K562 (cell line): Measurements from ENCODE around the gene CCDC92. TPM values are rescaled to one million over a fixed set of nuclear protein-coding genes. Genes with fewer than 3 reads are reported as not detected.

ENCODE experiments used
- ATAC-seq: fragments of 200-7000 bp; cut with Tn5 transposase; 3 replicates; pipeline ENCODE4 v1.9.1; 2020; ENCODE audit warnings: moderate library complexity
- BruUV-seq: library from RNA; stranded (reverse); fragments of 400-500 nt; replicated peaks from 2 replicates; lab custom pipeline; 2021; lab: Mats Ljungman, UMichigan
- CTCF ChIA-PET: fragments of 300-600 bp; formaldehyde crosslinking; extraction: SDS; loops from one replicate; lab custom pipeline; 2021; ENCODE audit warnings: low intra/inter-chr PET ratio; lab: Yijun Ruan, JAX
- POLR2A ChIA-PET: fragments of 300-600, 350-650 bp; sonication (Branson Sonifier 250); formaldehyde crosslinking; extraction: SDS; loops from one replicate; lab custom pipeline; 2021; ENCODE audit warnings: antibody characterized with exemption, inconsistent platforms; lab: Yijun Ruan, JAX
- DNase-seq, 4 experiments: peaks; one replicate each; pipeline versions ENCODE4 v3.0.0 to v3.0.0-alpha.2; 2011 to 2018; ENCODE audit warnings: low spot score in 3 of 4, mixed read lengths in 3 of 4; ENCODE audit errors: extremely low read depth in 1 of 4
- FAIRE-seq: peaks from 2 replicates; lab custom pipeline; 2011; peaks lifted over from hg19 to GRCh38; lab: Jason Lieb, UNC
- H2AFZ ChIP-seq: 2 replicates; pipeline ENCODE4 v1.6.0; 2011; ENCODE audit warnings: low read depth, low read length, control low read depth, inconsistent platforms
- H3K27ac ChIP-seq: fragments of 200-600 bp; 3 replicates; pipeline ENCODE4 v1.8.0; 2011; ENCODE audit warnings: low read depth, mild to moderate bottlenecking, control low read depth, inconsistent platforms, low read length, moderate library complexity, mixed read lengths; ENCODE audit errors: extremely low read depth
- H3K27me3 ChIP-seq, 2 experiments: fragments of 300-600 bp in 1 of 2; 2 replicates in 1 of 2; 3 replicates in 1 of 2; pipeline versions ENCODE4 v1.6.0 to v1.8.0; 2011; ENCODE audit warnings: inconsistent platforms in 2 of 2, low read length in 2 of 2, mild to moderate bottlenecking in 1 of 2, mixed read lengths in 1 of 2, moderate library complexity in 1 of 2; ENCODE audit not compliant: control insufficient read depth in 2 of 2, insufficient read depth in 2 of 2
- H3K36me3 ChIP-seq: fragments of 300-600 bp; 3 replicates; pipeline ENCODE4 v1.8.0; 2011; ENCODE audit warnings: mild to moderate bottlenecking, low read length, inconsistent platforms; ENCODE audit not compliant: control insufficient read depth, insufficient read depth
- H3K4me1 ChIP-seq, 2 experiments: fragments of 200-600 bp in 1 of 2; replicated peaks in 1 of 2; 2 replicates in 1 of 2; 3 replicates in 1 of 2; pipeline versions ENCODE4 v1.5.1 to v1.8.0; 2011; ENCODE audit warnings: inconsistent platforms in 2 of 2, low read length in 2 of 2, mild to moderate bottlenecking in 1 of 2, mixed read lengths in 1 of 2, moderate library complexity in 1 of 2; ENCODE audit not compliant: control insufficient read depth in 2 of 2, insufficient read depth in 2 of 2
- H3K4me2 ChIP-seq: 2 replicates; pipeline ENCODE4 v1.6.1; 2011; ENCODE audit warnings: low read length, control low read depth, inconsistent platforms, mixed read lengths; ENCODE audit not compliant: insufficient read depth
- H3K4me3 ChIP-seq: fragments of 200-600 bp; sonication (generic), shearing (Covaris generic); 2 replicates; pipeline ENCODE4 v1.5.1; 2016; ENCODE audit warnings: control low read depth, inconsistent platforms
- H3K79me2 ChIP-seq: fragments of 200-600 bp; 3 replicates; pipeline ENCODE4 v1.8.0; 2011; ENCODE audit warnings: low read length, inconsistent platforms; ENCODE audit not compliant: control insufficient read depth, insufficient read depth
- H3K9ac ChIP-seq, 2 experiments: 2 replicates each; pipeline versions ENCODE4 v1.6.0 to v1.6.1; 2011; ENCODE audit warnings: low read depth in 2 of 2, low read length in 2 of 2, control low read depth in 1 of 2, inconsistent platforms in 1 of 2, mild to moderate bottlenecking in 1 of 2, mixed read lengths in 1 of 2; ENCODE audit not compliant: insufficient read depth in 1 of 2
- H3K9me1 ChIP-seq: one replicate; pipeline ENCODE4 v1.6.0; 2011; ENCODE audit warnings: inconsistent platforms, mild to moderate bottlenecking, low read length, moderate library complexity; ENCODE audit not compliant: control insufficient read depth, insufficient read depth
- H3K9me3 ChIP-seq: replicated peaks from 2 replicates; pipeline ENCODE4 v1.5.1; 2011; ENCODE audit warnings: low read depth, low read length, inconsistent platforms; ENCODE audit not compliant: control insufficient read depth, insufficient read depth
- H4K20me1 ChIP-seq: replicated peaks from 2 replicates; pipeline ENCODE4 v1.6.1; 2011; ENCODE audit warnings: low read length, inconsistent platforms, mixed read lengths; ENCODE audit not compliant: control insufficient read depth, insufficient read depth
- HDGF ChIP-seq: fragments of 450-650 bp; IDR thresholded peaks from 2 replicates; pipeline ENCODE4 v1.6.1; 2016
- NELFE ChIP-seq: IDR thresholded peaks from 2 replicates; pipeline ENCODE4 v1.6.1; 2011; ENCODE audit warnings: mild to moderate bottlenecking; ENCODE audit not compliant: insufficient read depth, insufficient read length
- NR3C1 ChIP-seq: sonication (generic); formaldehyde crosslinking; IDR thresholded peaks from 2 replicates; pipeline ENCODE4 v1.8.1; 2022; ENCODE audit warnings: missing genetic modification reagents
- PKNOX1 ChIP-seq: fragments of 450-650 bp; IDR thresholded peaks from 2 replicates; pipeline ENCODE4 v1.6.1; 2016
- ZNF318 ChIP-seq, 2 experiments: fragments of 450-650 bp; IDR thresholded peaks; 2 replicates each; pipeline ENCODE4 v1.6.1; 2016; ENCODE audit warnings: mild to moderate bottlenecking in 2 of 2, borderline replicate concordance in 1 of 2, low read depth in 1 of 2, moderate library complexity in 1 of 2
- ZNF707 ChIP-seq: fragments of 250-450 bp; sonication (Bioruptor Pico); conservative IDR thresholded peaks from 2 replicates; pipeline ENCODE4 v1.8.0; 2022; ENCODE audit warnings: inconsistent platforms, mild to moderate bottlenecking, moderate library complexity
- WGBS: fragments of 100-300 bp; shearing (Covaris generic); methylation state at CpG from one replicate; pipeline ENCODE4 v1.1.6; 2016; ENCODE audit warnings: low coverage, mixed read lengths; ENCODE audit not compliant: insufficient coverage; ENCODE audit errors: missing lambda C conversion rate; 5-methylcytosine and 5-hydroxymethylcytosine counted together
- in situ Hi-C: fragments of 300-500 bp; cut with MboI; formaldehyde crosslinking; loops from 4 replicates; pipeline ENCODE4 v1.15.0; 2018; ENCODE audit warnings: inconsistent platforms, mixed read lengths
- intact Hi-C: fragments of 100-400 bp; cut with micrococcal nuclease; formaldehyde crosslinking; loops from 2 replicates; pipeline ENCODE4 v1.14.2; 2022
- polyA plus RNA-seq, 8 experiments: library from polyadenylated mRNA; depleted of rRNA in 4 of 8; stranded (reverse) in 5 of 8; unstranded in 3 of 8; fragments of >200 nt; fragmentation: Nextera tagmentation in 2 of 8; fragmentation: Illumina TruSeq in 1 of 8; extraction: Ambion mirVana in 2 of 8; extraction: Trizol in 1 of 8; gene quantifications; 2 replicates each; pipeline versions ENCODE4 v1.2.1 to v1.2.3, GENCODE V29; 2011 to 2014; ENCODE audit warnings: inconsistent platforms in 1 of 8, missing spikeins in 1 of 8
- total RNA-seq, 7 experiments: library from RNA; depleted of rRNA in 6 of 7; stranded (reverse); fragments of >200 nt in 6 of 7; fragmentation: Illumina TruSeq in 2 of 7; extraction: Trizol in 2 of 7; gene quantifications; 2 replicates each; pipeline versions ENCODE4 v1.2.1 to v1.2.3, GENCODE V29; 2011 to 2021; ENCODE audit warnings: low replicate concordance in 1 of 7

CCDC92 gene
- total and polyA plus RNA-seq, 9 of the 15 experiments (the other 6 are each of a cell fraction or from before 2014, with no cell fraction given), result 0.27 to 5.9 (median 2.1) TPM

GRCh38 chr12:123892853-123893252 is 79.8 kb downstream of the CCDC92 start:
- no peaks in the 10 kb centered on the region for H3K9me3 ChIP-seq
- WGBS, result 2% methylated on average over 10 of the region's 10 CpGs
- no peak overlapping the region for H2AFZ ChIP-seq
- ATAC-seq (no peak), DNase-seq (no peak), FAIRE-seq (no peak)
- ChIA-PET CTCF (no interaction called here), POLR2A (interaction anchor here (0.5 to 0.6 kb wide), 2 partner anchors 20 to 414 kb away, joined by 3 read pairs; no protein-coding TSS in a partner anchor)
- H3K36me3 ChIP-seq, result no peaks in the 10 kb centered on the region
- in situ Hi-C loops, result no loop called here
- TF ChIP-seq ZNF707 (CRISPR knock-in tag), result no peak
- TF ChIP-seq NR3C1 (CRISPR knock-in tag), result no peak
- TF ChIP-seq PKNOX1, result peak; percentile 27; the same call in 1 of the 2 replicates
- no peak for TF ChIP-seq HDGF
- TF ChIP-seq ZNF318 (IDR thresholded peaks at IDR 0.05; ENCODE audit: borderline replicate concordance in 1 of 2, low read depth in 1 of 2), result no peak
- no peak for TF ChIP-seq NELFE
- BruUV-seq, result no TSS peak
- H3K79me2 ChIP-seq, result no peaks in the 10 kb centered on the region
- no peaks in the 10 kb centered on the region; the same call in 1 of the 2 replicates for H4K20me1 ChIP-seq
- H3K27me3 ChIP-seq, result peaks cover 60 to 82% of the 10 kb centered on the region in 2 experiments
- intact Hi-C loops, result no loop called here
- no peaks in the 10 kb centered on the region; a peak in 1 of 5 replicates for H3K4me1 ChIP-seq
- H3K9ac ChIP-seq, result no peak overlapping the region
- H3K4me2 ChIP-seq, result no peak overlapping the region
- H3K9me1 ChIP-seq, result no peaks in the 10 kb centered on the region
- H3K4me3 ChIP-seq, result no peak overlapping the region
- no peak overlapping the region for H3K27ac ChIP-seq
